Mucosa of gallbladder (tissue), 1 donor: ENCODE measurements around the gene CALN1. TPM values are rescaled to one million over a fixed set of nuclear protein-coding genes. Genes with fewer than 3 reads are reported as not detected.

Source experiments
- DNase-seq: peaks from one replicate; pipeline ENCODE4 v3.0.0-alpha.2; 2020; ENCODE audit warnings: low spot score
- total RNA-seq: library from RNA; stranded (reverse); gene quantifications from one replicate; pipeline ENCODE4 v1.2.1, GENCODE V29; 2021
- donor health status: DM: no; HTN: no; CAD: no.

CALN1 gene
- total RNA-seq, 1 donor from 2014 or later: 4.4 TPM

DNA sequence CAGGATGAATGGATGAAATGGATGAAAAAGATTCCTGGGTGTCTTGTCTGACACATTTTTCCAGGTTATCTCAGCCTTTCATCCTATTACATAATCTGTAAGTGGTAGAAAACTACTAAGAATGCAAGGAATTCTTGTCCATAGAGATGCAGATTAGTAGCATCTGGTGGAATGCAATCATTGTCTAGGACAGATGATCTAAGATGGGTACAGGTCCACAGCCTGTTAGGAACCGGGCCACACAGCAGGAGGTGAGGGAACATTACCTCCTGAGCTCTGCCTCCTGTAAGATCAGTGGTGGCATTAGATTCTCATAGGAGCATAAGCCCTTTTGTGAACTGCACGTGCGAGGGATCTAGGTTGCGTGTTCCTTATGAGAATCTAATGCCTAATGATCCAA lies 225.0 kb downstream of the CALN1 start:
- no peak for DNase-seq

DNA sequence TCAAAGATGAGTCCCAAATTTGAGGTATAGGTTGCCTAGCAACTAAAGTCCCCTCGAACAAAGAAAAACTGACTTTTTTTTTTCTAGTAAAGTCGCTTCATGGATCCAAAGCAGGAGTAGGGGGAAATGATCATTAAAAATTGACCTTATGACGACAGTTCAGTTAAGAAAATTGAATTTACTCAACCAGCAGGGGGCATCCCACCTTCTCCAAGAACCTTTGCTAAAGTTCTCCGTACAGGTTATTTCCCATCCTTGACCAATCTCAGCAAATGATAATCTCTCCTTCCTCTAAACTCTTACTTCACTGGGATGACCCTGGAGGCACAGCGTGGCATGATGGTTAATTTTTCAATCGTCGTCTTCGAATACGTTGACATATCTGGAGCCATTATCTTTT lies 228.3 kb downstream of the CALN1 start:
- DNase-seq: no peak

DNA sequence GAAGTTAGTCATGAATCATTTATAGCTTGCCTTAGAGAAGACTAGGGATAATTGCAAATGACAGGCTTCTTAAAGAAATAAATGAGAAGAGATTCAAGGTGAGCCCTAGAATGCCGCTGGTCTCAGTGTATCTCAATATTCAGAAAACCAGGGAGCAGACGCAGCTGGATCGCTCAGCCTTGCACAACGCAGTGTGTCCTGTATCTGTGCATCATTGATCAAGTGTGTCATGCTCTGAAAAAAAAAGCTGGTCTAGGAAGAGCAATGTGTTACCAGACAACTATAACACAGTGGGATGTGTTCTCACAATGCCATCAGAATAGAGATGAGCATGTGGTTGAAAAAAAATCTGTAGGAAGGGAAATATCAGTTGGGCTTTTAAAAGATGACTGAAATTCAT lies 230.1 kb downstream of the CALN1 start:
- no peak for DNase-seq

DNA sequence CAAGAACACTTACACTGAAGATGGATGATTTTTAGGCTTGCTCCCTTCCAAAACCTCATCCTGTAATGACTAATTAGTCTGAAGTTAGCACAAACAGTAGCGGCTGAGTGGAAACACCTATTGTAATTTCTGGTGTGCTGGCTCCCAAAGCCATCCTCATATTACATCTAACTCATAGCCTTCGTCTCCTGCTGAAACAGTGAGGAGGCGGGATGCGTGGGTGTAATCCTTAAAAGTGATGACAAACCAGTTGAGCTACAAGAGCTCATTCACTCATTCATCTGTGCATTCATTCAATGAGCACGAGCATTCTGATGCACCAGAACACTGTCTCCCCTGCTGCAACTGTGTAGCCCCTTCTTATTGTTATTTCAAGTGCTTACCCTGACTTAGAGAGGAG lies 235.3 kb downstream of the CALN1 start:
- no peak for DNase-seq

DNA sequence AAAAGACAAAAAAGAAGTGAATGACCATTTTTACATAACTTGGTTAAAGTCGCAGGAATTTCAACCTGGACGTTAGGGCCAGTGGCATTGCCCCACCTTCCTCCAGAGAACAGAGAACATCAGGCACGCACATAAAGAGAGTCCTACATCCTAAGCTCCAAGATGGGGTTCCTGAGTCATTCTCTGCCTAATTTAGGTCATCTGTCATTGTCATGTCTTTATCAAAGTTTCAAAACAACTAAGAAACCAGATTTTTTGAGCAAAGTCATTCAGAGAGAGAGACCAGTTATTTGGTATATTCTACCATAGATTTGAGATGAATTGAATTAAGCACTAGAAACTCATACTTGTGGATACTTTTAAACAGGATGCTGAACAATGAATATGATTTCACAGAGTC lies 241.7 kb downstream of the CALN1 start:
- DNase-seq: no peak

DNA sequence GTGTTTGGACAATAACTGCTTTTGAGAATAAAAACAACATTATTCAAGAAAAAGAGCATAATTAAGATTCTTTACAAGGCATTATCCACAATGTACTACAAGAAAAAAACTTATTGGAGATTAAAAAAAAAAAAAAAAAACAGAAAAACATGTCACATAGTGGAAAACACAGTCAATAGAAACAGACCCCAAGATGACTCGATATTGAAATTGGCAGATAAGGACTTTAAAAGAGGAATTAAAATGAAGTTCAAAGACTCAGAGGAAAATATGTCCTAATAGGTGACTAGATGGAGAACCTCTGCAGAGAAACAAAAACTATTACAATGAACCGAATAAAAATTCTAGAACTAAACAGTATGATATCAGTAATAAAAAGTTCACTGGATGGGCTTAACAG lies 248.9 kb downstream of the CALN1 start:
- DNase-seq: no peak

DNA sequence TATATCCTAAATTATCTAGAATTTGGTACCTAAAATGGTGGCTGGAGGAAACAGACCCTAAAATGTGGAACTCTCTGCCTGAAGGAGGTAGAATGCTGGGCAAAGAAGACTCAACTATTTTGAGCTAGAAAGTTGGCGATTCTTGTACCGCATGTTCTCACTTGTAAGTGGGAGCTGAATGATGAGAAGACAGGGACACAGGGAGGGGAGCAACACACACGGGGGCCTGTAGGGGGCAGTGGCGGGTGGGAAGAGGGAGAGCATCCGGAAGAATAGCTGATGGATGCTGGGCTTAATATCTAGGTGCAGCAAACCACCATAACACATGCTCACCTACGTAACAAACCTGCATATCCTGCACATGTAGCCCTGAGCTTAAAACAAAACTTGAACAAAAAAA lies 250.6 kb downstream of the CALN1 start:
- DNase-seq: no peak

DNA sequence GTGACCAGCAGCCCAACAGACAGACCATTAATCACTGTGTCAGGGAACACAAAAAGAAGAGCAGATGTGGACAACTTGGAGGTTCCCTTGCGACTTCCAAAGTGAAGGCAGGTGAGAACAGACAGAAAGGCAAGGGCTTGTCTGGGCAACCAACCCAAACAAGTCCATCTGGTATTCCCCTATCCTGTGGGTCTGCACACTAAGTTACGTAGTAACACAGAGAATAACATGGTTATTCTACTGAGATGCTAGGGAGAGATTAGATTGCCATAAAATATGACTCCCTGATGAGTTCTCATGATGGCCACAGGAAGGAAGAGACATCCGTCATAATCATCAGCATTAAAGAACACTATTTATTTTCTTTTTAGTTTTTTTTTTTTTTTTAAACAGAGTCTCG lies 252.2 kb downstream of the CALN1 start:
- DNase-seq: no peak

DNA sequence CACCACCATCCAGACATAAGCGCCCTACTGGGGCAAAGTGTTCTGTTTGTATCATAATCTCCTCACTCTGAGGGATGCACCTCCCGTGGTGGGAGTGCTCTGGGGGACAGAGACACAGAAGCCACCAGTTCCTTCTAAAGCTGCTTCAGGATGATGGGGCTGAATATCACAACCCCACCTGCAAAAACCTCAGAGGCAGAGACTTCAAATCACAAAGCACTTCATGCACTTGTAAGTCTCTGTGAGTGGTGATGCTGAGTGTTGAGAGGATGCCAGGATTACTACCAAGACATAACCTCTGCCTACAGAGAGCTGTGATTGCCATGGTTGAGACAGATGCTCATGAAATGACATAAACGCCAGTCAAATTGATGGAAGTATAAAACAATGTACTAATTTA lies 255.5 kb downstream of the CALN1 start:
- no peak for DNase-seq

DNA sequence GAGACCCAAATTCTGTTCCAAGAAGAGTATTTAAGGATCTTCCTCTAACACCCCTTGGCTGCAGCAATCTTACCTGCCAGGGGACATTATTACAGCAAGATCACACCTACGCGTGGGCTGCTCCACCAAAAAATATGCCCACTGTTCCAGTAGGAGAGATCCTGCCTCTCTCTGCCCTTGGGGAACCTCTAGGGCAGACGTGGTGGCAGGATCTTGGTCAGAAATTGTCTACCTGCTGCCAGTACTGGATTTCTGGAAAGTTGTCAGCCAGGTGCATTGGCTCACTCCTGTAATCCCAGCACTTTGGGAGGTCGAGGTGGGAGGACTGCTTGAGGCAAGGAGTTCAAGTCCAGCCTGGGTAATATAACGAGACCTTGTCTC lies 259.0 kb downstream of the CALN1 start:
- DNase-seq: no peak

DNA sequence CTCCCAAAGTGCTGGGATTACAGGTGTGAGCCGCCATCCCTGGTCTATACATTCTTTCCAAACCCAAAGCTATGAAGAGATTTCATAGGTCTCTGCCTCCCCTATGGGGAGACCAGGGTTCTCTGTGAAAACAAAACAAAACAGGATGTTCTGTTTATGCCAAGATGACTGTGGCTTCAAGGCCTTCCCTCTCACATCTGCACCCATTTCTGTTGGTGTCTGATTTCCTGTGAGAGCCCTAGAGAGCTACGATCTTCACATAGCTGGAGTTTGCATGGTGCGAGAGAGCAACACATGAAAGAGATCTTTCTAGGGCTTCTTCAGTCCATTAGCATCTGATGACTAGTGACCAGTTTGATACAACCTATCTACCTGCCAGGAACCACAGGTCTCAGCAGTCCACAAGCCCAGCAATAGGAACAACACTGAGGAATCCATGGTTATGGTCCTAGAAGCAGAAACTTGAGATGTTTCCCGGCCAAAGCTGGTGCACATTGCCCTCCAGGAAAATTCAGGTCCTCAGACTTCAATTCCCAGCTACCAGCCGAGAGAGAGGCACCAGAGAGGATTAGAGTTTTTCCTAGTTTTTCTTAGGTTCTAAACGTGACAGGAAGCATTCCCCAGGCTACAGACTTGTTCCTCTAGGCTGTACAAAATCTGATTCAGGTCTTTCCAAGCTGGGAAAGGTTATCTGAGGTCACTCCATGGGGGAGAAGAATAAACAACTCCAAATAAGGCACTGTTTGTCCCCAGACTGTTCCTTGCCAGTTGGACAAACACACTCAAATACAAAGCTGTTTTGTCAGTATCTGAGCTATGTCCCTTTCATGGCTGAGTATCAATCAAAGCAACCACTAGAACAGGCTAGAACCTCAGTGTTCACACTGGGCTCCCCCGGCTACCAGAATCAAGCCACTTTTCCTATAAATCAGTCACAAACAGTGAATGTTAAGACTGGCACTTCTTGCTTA lies 259.7 kb downstream of the CALN1 start:
- DNase-seq: no peak

DNA sequence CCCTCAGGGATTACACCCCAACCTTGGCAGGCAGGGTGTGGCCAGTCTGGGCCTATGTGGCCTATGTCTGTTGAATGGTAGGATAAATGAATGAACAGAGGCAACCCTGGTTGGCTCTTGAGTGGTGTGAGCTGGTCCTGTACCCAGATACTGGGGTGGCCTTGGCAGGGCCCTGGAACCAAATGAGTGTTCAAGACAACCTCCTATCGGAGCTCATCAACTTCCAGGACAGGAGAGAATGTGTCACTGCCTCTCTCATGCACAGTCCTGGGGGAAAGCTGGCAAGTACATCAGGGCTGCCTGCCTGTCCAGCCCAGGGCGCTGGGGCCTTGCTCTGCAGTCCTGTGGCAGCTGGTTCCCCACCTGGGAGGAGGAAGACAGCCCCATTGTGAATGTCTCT lies 271.6 kb downstream of the CALN1 start:
- DNase-seq: no peak

DNA sequence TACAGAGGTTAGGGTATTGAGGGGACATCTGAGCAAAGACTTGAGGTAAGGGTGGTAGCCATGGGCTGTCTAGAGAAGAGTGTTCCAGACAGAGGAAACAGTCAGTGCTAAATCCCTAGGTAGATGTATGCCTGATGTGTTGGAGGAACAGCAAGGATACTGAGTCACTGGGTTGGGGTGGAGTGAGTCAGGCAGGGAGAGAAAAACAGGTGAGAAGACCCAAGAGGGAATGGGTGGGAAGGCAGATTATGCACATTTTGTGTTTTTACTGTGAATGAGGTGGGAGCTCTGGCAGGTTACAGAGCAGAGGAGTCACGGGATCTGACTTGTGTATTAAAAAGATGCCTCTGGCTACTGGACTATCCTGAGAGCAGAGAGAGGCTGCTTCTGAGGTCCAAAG lies 285.0 kb downstream of the CALN1 start:
- no peak for DNase-seq

DNA sequence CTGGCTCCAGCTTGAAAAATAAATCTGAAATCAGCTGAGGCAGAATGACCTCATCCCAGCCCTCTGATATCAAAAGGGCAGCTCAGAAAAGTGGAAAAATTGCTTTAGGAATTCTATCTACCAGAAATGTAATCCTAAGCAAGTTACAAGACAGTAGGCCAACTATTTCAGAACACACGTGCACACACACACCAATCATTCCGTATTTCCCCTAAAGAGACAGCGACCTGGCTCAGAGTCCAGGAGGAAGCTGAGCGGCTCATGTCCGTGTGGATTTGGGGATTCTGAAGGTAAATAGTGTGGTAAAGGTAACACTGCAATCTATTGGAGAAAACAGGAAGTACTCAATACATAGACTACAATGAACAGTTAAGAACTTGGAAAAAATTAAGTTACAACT lies 288.2 kb downstream of the CALN1 start:
- no peak for DNase-seq

DNA sequence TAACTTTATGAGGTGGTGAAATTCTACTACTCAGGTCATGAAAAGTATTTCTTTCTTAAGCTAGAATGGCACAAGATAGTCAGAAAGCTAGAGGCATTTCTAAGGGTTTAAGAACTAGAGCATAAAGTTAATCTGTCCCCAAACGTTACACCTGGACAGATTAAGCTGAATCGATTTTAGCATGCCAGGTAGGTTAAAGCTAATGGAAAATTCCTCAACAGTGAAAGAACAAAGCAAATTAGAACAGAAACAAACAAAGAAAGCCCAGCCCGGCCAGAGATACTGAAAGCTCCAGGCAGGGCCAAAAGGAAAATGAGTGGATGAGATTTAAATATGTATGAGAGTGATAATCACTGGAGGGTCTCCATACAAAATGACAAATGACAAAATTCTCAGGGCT lies 293.8 kb downstream of the CALN1 start:
- no peak for DNase-seq

DNA sequence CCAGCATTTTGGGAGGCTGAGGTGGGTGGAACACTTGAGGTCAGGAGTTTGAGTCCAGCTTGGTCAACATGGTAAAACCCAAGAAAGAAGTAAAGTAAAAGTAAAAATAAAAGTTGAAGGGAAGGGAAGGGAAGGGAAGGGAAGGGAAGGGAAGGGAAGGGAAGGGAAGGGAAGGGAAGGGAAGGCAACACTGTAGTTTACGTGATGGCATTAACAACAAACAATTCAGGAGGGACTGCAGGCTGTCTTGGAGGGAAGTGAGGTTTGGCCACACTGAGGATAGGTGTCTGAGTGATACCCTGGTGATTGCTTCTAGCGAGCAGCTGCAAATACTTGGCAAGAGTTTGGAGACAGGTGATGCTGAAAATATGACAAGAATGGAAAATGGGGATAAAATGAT lies 298.0 kb downstream of the CALN1 start:
- no peak for DNase-seq

DNA sequence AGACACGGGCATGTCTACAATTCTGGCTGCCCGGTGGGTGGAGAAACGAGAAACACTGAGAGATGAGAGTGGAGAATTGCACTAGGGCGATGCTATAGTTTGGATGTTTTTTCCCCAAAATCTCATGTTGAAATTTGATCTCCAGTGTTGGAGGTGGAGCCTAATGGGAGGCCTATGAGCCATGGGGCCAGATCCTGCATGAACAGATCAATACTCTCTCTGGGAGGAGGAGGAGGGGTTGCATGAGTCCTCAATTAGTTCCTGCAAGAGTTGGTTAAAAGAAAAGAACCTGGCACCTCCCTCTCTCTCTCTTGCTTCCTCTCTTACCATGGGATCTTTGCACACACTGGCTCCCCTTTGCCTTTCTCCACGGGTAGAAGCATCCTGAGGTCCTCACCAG lies 299.1 kb downstream of the CALN1 start:
- DNase-seq: no peak

DNA sequence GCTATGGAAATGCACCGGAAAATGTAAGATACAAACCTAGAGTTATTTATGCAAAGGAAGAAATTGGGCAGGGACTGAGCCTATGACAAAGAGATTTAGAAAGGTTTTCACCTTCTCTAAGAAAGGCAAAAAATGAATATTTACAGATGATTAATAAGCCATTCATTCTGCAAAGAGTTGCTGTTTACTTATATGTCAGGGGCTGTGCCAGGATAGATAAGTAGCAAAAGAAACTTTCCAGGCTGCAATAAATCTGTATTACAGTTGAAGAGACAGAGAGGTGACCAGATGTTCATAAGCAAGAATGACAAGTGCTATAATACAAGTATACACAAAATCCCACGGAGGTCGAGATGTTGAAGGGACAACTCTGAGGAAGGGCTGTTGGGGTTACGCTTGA lies 299.6 kb downstream of the CALN1 start:
- no peak for DNase-seq

DNA sequence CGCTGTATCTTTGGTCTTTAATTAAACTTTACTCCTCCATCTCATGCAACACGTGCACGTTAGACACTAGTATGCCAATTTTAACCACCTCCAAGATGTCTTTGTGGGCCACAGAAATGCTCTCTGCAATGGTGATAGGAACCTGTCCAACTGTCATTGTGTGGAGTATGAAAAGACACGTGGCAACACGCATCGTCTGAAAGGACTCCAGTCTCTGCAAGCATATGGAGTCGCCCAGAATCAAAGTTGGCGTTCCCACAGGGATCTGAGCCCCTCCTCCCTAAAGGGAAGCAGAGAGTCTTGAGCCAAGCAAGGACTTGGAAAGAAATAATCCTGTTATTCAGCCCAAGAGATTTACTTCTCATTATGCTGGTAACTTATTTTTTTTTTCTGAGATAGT lies 301.1 kb downstream of the CALN1 start:
- DNase-seq: no peak

DNA sequence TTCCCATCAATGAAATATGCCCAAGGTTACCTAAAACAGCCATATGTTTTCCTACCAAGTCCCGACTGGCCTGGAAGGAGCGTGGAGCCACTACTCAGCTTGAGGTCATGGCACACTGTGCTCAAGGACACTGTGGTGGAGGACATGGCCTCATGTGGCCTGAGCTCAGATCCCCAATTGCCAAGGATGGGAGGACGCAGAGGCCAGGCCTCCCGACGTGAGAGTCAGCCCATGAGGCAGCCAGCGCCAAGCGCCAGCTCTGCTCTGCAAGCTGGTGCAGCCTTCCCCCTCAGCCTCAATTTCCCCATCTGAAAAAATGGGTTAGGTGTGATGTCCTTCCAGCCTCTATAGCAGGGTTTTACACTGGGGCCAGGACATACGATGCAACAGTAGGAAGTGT lies 302.6 kb downstream of the CALN1 start:
- DNase-seq: no peak

DNA sequence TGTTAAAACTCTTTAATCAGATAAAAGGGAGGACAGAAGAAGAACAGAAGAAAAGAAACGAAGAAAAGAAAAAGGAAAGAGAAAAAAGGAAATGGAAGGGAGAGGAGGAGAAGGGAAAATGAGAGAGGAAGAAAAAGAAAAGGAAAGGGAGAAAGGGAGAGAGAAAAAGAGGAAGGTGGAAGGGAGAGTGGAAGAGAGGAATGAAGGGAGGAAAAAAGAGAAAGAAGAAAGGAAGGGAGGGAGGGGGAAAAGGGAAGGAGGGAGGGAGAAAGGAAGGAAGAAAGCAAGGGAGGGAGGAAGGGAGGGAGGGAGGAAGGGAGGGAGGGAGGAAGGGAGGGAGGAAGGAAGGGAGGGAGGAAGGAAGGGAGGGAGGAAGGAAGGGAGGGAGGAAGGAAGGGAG lies 305.7 kb downstream of the CALN1 start:
- DNase-seq: no peak

DNA sequence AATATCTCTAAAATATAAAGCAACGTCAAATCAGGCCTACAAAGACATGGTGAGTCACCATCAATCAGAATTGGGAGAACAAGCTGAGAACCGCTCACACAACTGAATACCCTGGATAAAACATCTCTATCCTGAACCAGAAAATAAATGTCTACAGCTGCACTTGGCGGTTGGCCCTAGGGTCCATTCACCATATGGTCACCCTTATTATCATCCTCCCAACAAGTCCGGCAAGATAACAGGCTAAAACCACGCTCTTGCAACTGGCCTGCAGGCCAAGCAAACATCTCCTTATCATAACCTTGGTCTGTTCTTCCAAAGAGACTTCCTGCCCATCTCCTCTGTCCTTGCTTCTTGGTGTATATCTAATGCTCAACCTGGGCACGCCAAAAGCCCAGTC lies 310.7 kb downstream of the CALN1 start:
- no peak for DNase-seq

DNA sequence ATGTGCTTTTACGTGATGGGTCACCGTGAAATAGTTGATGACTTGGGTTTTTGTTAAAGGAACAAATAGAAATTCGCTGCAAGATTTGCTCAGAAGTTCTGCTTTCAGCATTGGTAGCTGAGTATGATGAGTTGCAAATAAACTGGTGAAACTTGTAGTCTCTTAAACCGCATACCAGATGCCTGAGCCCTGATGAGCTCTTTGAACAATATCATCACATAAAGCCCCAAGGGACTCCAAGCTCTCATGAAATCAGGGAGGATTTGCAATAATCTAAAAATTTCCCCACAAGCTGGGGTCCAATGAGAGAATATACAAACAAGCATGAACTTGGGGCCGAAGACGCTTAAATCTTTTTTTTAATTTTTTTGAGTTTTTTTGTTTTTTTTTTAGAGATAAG lies 312.4 kb downstream of the CALN1 start:
- no peak for DNase-seq
